ENCODE results near the gene PFN3.

PFN3 gene

DNA sequence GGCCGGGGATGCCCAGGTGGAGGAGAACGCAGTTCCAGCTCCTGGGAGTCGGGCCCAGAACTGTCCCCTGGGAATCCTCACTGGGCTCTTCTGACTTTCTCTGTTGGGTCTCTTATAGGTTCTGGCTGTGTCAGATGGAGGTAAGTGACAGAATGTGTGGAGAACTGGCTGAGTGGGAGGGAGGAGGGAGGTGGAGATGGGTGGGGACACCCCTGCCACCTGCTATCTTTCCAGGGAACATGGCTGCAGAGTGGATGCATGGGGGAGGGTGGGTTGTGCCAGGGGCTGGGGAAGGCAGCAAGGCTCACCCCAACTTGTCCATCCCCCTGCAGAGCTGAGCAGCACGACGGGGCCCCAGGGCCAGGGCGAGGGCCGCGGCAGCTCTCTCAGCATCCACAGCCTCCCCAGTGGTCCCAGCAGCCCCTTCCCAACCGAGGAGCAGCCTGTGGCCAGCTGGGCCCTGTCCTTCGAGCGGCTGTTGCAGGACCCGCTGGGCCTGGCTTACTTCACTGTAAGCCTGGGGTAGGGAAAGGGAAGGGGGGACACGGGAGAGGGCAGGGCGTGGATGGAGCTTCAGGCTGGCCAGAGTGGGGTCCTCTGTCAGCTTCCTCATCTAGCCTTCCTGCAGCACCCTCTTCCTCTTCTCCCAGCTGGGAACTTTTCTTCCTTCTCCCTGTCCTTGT lies 34.5 kb downstream of the PFN3 start (continued):
- TF ChIP-seq PATZ1 (CRISPR knock-in tag; IDR thresholded peaks at IDR 0.05; ENCODE audit: borderline replicate concordance), result no peak
- TF ChIP-seq ZFP3 (CRISPR knock-in tag; IDR thresholded peaks at IDR 0.05), result no peak
- no peak for TF ChIP-seq GLIS3 (CRISPR knock-in tag; IDR thresholded peaks at IDR 0.05)
- TF ChIP-seq ISL1 (CRISPR knock-in tag; IDR thresholded peaks at IDR 0.05), result no peak
- no peak for TF ChIP-seq ZFP30 (CRISPR knock-in tag; IDR thresholded peaks at IDR 0.05)
- no peak for TF ChIP-seq ZNF70 (CRISPR knock-in tag; IDR thresholded peaks at IDR 0.05)
- TF ChIP-seq ZNF565 (CRISPR knock-in tag; conservative IDR thresholded peaks at IDR 0.05; ENCODE audit: low read depth), result no peak
- no peak for TF ChIP-seq PPARA (CRISPR knock-in tag; IDR thresholded peaks at IDR 0.05; ENCODE audit: borderline replicate concordance)
- TF ChIP-seq CREB5 (CRISPR knock-in tag; IDR thresholded peaks at IDR 0.05; ENCODE audit: low read depth), result no peak
- TF ChIP-seq ZC3H10 (CRISPR knock-in tag; IDR thresholded peaks at IDR 0.05), result no peak
- TF ChIP-seq ARNTL (CRISPR knock-in tag; IDR thresholded peaks at IDR 0.05; ENCODE audit: borderline replicate concordance, low read depth), result no peak
- TF ChIP-seq TCF4 (CRISPR knock-in tag; IDR thresholded peaks at IDR 0.05; ENCODE audit: borderline replicate concordance), result no peak

- ATAC-seq, result no peak
- no peak for TF ChIP-seq ZFP30 (CRISPR knock-in tag; IDR thresholded peaks at IDR 0.05)
- TF ChIP-seq TOX (CRISPR knock-in tag; IDR thresholded peaks at IDR 0.05; ENCODE audit: borderline replicate concordance), result no peak
- no peak for TF ChIP-seq ESRRG (CRISPR knock-in tag; IDR thresholded peaks at IDR 0.05)
- TF ChIP-seq ZNF565 (CRISPR knock-in tag; conservative IDR thresholded peaks at IDR 0.05; ENCODE audit: low read depth), result no peak
Measured at GRCh38 chr5:177364159-177364962, 36.1 kb downstream of the PFN3 start.

DNA sequence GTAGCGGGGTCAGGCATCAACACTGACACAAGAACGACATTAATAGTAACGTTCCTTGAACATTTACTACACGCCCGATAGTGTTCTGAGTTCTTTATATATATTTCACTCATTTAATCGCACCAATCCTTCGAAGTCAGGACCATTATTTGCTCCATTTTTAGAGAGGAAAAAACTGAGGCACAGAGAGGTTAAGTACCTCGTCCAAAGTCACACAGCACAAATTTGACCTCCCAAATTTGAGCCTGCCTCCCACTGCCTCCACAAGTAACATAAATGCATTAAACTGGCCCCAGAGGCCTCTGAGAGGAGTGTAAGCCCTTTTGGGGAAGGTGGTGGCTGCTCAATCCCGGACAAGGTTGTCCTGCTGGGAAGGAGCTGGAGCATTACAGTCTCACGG lies 36.9 kb downstream of the PFN3 start:
- TF ChIP-seq SNAI2 (CRISPR knock-in tag; IDR thresholded peaks at IDR 0.05), result no peak
- no peak for TF ChIP-seq ARNTL (CRISPR knock-in tag; IDR thresholded peaks at IDR 0.05; ENCODE audit: borderline replicate concordance, low read depth)
- TF ChIP-seq ZFP30 (CRISPR knock-in tag; IDR thresholded peaks at IDR 0.05), result no peak
- no peak for TF ChIP-seq GLIS3 (CRISPR knock-in tag; IDR thresholded peaks at IDR 0.05)
- no peak for TF ChIP-seq PATZ1 (CRISPR knock-in tag; IDR thresholded peaks at IDR 0.05; ENCODE audit: borderline replicate concordance)
- no peak for TF ChIP-seq ZNF565 (CRISPR knock-in tag; conservative IDR thresholded peaks at IDR 0.05; ENCODE audit: low read depth)
- ATAC-seq, result no peak

- peak; percentile 46 for ATAC-seq
- no peak for TF ChIP-seq PATZ1 (CRISPR knock-in tag; IDR thresholded peaks at IDR 0.05; ENCODE audit: borderline replicate concordance)
- TF ChIP-seq ZFP3 (CRISPR knock-in tag; IDR thresholded peaks at IDR 0.05), result no peak
- TF ChIP-seq ZNF565 (CRISPR knock-in tag; conservative IDR thresholded peaks at IDR 0.05; ENCODE audit: low read depth), result no peak
- no peak for TF ChIP-seq OSR1 (CRISPR knock-in tag; IDR thresholded peaks at IDR 0.05)
- no peak for TF ChIP-seq ZFP30 (CRISPR knock-in tag; IDR thresholded peaks at IDR 0.05)
- TF ChIP-seq BACH2 (CRISPR knock-in tag; IDR thresholded peaks at IDR 0.05; ENCODE audit: borderline replicate concordance), result no peak
- no peak for TF ChIP-seq ESRRG (CRISPR knock-in tag; IDR thresholded peaks at IDR 0.05)
- no peak for TF ChIP-seq CSDC2 (CRISPR knock-in tag; IDR thresholded peaks at IDR 0.05)
- TF ChIP-seq TSHZ2 (CRISPR knock-in tag; IDR thresholded peaks at IDR 0.05), result no peak
- no peak for TF ChIP-seq GLIS3 (CRISPR knock-in tag; IDR thresholded peaks at IDR 0.05)
- no peak for TF ChIP-seq ZNF8 (CRISPR knock-in tag; IDR thresholded peaks at IDR 0.05)
- no peak for TF ChIP-seq TOX (CRISPR knock-in tag; IDR thresholded peaks at IDR 0.05; ENCODE audit: borderline replicate concordance)
- no peak for TF ChIP-seq CSRNP3 (CRISPR knock-in tag; IDR thresholded peaks at IDR 0.05)
Measured at GRCh38 chr5:177362610-177363507, 37.6 kb downstream of the PFN3 start.

All from SK-N-SH treated with all-trans-retinoic acid at 6 μM for 48 hours (cell line).